ENCODE data around the gene RNF123. TPM values are rescaled to one million over a fixed set of nuclear protein-coding genes. Genes with fewer than 3 reads are reported as not detected.

The RNF123 gene
- total and polyA plus RNA-seq, 7 experiments from 2014 or later = 8.3 to 77.2 (median 46.7) TPM

- Mint-ChIP-seq H3K4me3 (no peak overlapping the region), H3K27me3 (no peaks in the 10 kb centered on the region), H3K4me1 (peaks cover 0 to 2% (median 0%) of the 10 kb centered on the region in 7 donors), H3K36me3 (no peaks in the 10 kb centered on the region), H3K9me3 (peaks cover 0 to 2% (median 0%) of the 10 kb centered on the region in 11 donors), H3K27ac (no peak overlapping the region)
- no peak for ATAC-seq
- ChIA-PET POLR2A (no interaction called here), CTCF (no interaction called here)
- Histone ChIP-seq H3K27ac (ENCODE audit: low read depth, low read length) (no peak overlapping the region), H3K4me3 (ENCODE audit: low read length) (no peak overlapping the region), H3K27me3 (ENCODE audit: control insufficient read depth in 2 of 2, insufficient read depth in 2 of 2, low read length in 2 of 2) (no peaks in the 10 kb centered on the region), H3K9me3 (ENCODE audit: control insufficient read depth in 2 of 3, low read length in 3 of 3) (no peaks in the 10 kb centered on the region), H3K36me3 (ENCODE audit: control insufficient read depth in 2 of 3, insufficient read depth in 3 of 3, low read length in 3 of 3) (no peaks in the 10 kb centered on the region), H3K4me1 (ENCODE audit: control insufficient read depth in 2 of 2, insufficient read depth in 2 of 2, low read length in 2 of 2) (no peaks in the 10 kb centered on the region)
- intact Hi-C loops (cut with micrococcal nuclease) = no loop called here
- DNase-seq = no peak
Observed at GRCh38 chr3:49647741-49648140, 41.6 kb upstream of the RNF123 start.

- no peak for DNase-seq
- H3K9me3 Mint-ChIP-seq = peaks cover 0 to 2% (median 0%) of the 10 kb centered on the region in 11 donors
- no peak for ATAC-seq
- H3K4me3 Mint-ChIP-seq = no peak overlapping the region
- H3K4me1 Mint-ChIP-seq = peaks cover 0 to 2% (median 0%) of the 10 kb centered on the region in 7 donors
- Histone ChIP-seq H3K9me3 (ENCODE audit: control insufficient read depth in 2 of 3, low read length in 3 of 3) (no peaks in the 10 kb centered on the region), H3K4me1 (ENCODE audit: control insufficient read depth in 2 of 2, insufficient read depth in 2 of 2, low read length in 2 of 2) (no peaks in the 10 kb centered on the region), H3K27ac (ENCODE audit: low read depth, low read length) (no peak overlapping the region), H3K4me3 (ENCODE audit: low read length) (no peak overlapping the region), H3K27me3 (ENCODE audit: control insufficient read depth in 2 of 2, insufficient read depth in 2 of 2, low read length in 2 of 2) (no peaks in the 10 kb centered on the region), H3K36me3 (ENCODE audit: control insufficient read depth in 2 of 3, insufficient read depth in 3 of 3, low read length in 3 of 3) (no peaks in the 10 kb centered on the region)
- intact Hi-C loops (cut with micrococcal nuclease) = no loop called here
- no peaks in the 10 kb centered on the region for H3K36me3 Mint-ChIP-seq
- H3K27ac Mint-ChIP-seq = no peak overlapping the region
- ChIA-PET CTCF (no interaction called here), POLR2A (no interaction called here)
- H3K27me3 Mint-ChIP-seq = no peaks in the 10 kb centered on the region
Observed at GRCh38 chr3:49648354-49649019, 40.9 kb upstream of the RNF123 start.

GRCh38 chr3:49649576-49649975 lies 39.8 kb upstream of the RNF123 start:
- H3K4me3 Mint-ChIP-seq = no peak overlapping the region
- H3K27me3 Mint-ChIP-seq = no peaks in the 10 kb centered on the region
- no peaks in the 10 kb centered on the region for H3K27me3 ChIP-seq (ENCODE audit: control insufficient read depth in 2 of 2, insufficient read depth in 2 of 2, low read length in 2 of 2)
- H3K9me3 ChIP-seq (ENCODE audit: control insufficient read depth in 2 of 3, low read length in 3 of 3) = no peaks in the 10 kb centered on the region
- no peaks in the 10 kb centered on the region for H3K4me1 ChIP-seq (ENCODE audit: control insufficient read depth in 2 of 2, insufficient read depth in 2 of 2, low read length in 2 of 2)
- H3K27ac Mint-ChIP-seq = no peak overlapping the region
- H3K36me3 ChIP-seq (ENCODE audit: control insufficient read depth in 2 of 3, insufficient read depth in 3 of 3, low read length in 3 of 3) = no peaks in the 10 kb centered on the region
- no peaks in the 10 kb centered on the region for H3K36me3 Mint-ChIP-seq
- ChIA-PET CTCF (no interaction called here), POLR2A (no interaction called here)
- ATAC-seq = no peak
- H3K4me1 Mint-ChIP-seq = peaks cover 0 to 2% (median 0%) of the 10 kb centered on the region in 7 donors
- H3K27ac ChIP-seq (ENCODE audit: low read depth, low read length) = no peak overlapping the region
- H3K4me3 ChIP-seq (ENCODE audit: low read length) = no peak overlapping the region
- no peak for DNase-seq
- intact Hi-C loops (cut with micrococcal nuclease) = no loop called here
- H3K9me3 Mint-ChIP-seq = peaks cover 0 to 2% (median 0%) of the 10 kb centered on the region in 11 donors

GRCh38 chr3:49650177-49650576 lies 39.2 kb upstream of the RNF123 start:
- ATAC-seq (no peak), DNase-seq (no peak)
- peaks cover 0 to 2% (median 0%) of the 10 kb centered on the region in 11 donors for H3K9me3 Mint-ChIP-seq
- no peak overlapping the region for H3K4me3 Mint-ChIP-seq
- H3K9me3 ChIP-seq (ENCODE audit: control insufficient read depth in 2 of 3, low read length in 3 of 3) = no peaks in the 10 kb centered on the region
- no peaks in the 10 kb centered on the region for H3K36me3 ChIP-seq (ENCODE audit: control insufficient read depth in 2 of 3, insufficient read depth in 3 of 3, low read length in 3 of 3)
- no peaks in the 10 kb centered on the region for H3K27me3 ChIP-seq (ENCODE audit: control insufficient read depth in 2 of 2, insufficient read depth in 2 of 2, low read length in 2 of 2)
- peaks cover 0 to 2% (median 0%) of the 10 kb centered on the region in 7 donors for H3K4me1 Mint-ChIP-seq
- intact Hi-C loops (cut with micrococcal nuclease) = no loop called here
- CTCF ChIA-PET = no interaction called here
- H3K4me3 ChIP-seq (ENCODE audit: low read length) = no peak overlapping the region
- no peaks in the 10 kb centered on the region for H3K36me3 Mint-ChIP-seq
- POLR2A ChIA-PET = no interaction called here
- no peak overlapping the region for H3K27ac ChIP-seq (ENCODE audit: low read depth, low read length)
- peak overlapping the region in 1 of 9 donors; percentile 68 for H3K27ac Mint-ChIP-seq
- H3K27me3 Mint-ChIP-seq = no peaks in the 10 kb centered on the region
- H3K4me1 ChIP-seq (ENCODE audit: control insufficient read depth in 2 of 2, insufficient read depth in 2 of 2, low read length in 2 of 2) = no peaks in the 10 kb centered on the region

GRCh38 chr3:49650637-49651036 lies 38.7 kb upstream of the RNF123 start:
- peaks cover 0 to 2% (median 0%) of the 10 kb centered on the region in 11 donors for H3K9me3 Mint-ChIP-seq
- ChIA-PET CTCF (no interaction called here), POLR2A (no interaction called here)
- no peak overlapping the region for H3K4me3 Mint-ChIP-seq
- no peaks in the 10 kb centered on the region for H3K4me1 ChIP-seq (ENCODE audit: control insufficient read depth in 2 of 2, insufficient read depth in 2 of 2, low read length in 2 of 2)
- no peak overlapping the region for H3K27ac ChIP-seq (ENCODE audit: low read depth, low read length)
- H3K27ac Mint-ChIP-seq = peak overlapping the region in 1 of 9 donors; percentile 68
- H3K36me3 Mint-ChIP-seq = no peaks in the 10 kb centered on the region
- H3K36me3 ChIP-seq (ENCODE audit: control insufficient read depth in 2 of 3, insufficient read depth in 3 of 3, low read length in 3 of 3) = no peaks in the 10 kb centered on the region
- peaks cover 0 to 2% (median 0%) of the 10 kb centered on the region in 7 donors for H3K4me1 Mint-ChIP-seq
- no peaks in the 10 kb centered on the region for H3K27me3 ChIP-seq (ENCODE audit: control insufficient read depth in 2 of 2, insufficient read depth in 2 of 2, low read length in 2 of 2)
- ATAC-seq (no peak), DNase-seq (no peak)
- intact Hi-C loops (cut with micrococcal nuclease) = no loop called here
- H3K4me3 ChIP-seq (ENCODE audit: low read length) = no peak overlapping the region
- no peaks in the 10 kb centered on the region for H3K27me3 Mint-ChIP-seq
- no peaks in the 10 kb centered on the region for H3K9me3 ChIP-seq (ENCODE audit: control insufficient read depth in 2 of 3, low read length in 3 of 3)

- Histone ChIP-seq H3K4me3 (ENCODE audit: low read length) (no peak overlapping the region), H3K27ac (ENCODE audit: low read depth, low read length) (no peak overlapping the region), H3K36me3 (ENCODE audit: control insufficient read depth in 2 of 3, insufficient read depth in 3 of 3, low read length in 3 of 3) (no peaks in the 10 kb centered on the region), H3K27me3 (ENCODE audit: control insufficient read depth in 2 of 2, insufficient read depth in 2 of 2, low read length in 2 of 2) (no peaks in the 10 kb centered on the region), H3K9me3 (ENCODE audit: control insufficient read depth in 2 of 3, low read length in 3 of 3) (no peaks in the 10 kb centered on the region), H3K4me1 (ENCODE audit: control insufficient read depth in 2 of 2, insufficient read depth in 2 of 2, low read length in 2 of 2) (no peaks in the 10 kb centered on the region)
- Mint-ChIP-seq H3K9me3 (peaks cover 0 to 1% (median 0%) of the 10 kb centered on the region in 11 donors), H3K36me3 (no peaks in the 10 kb centered on the region), H3K4me1 (peaks cover 0 to 2% (median 0%) of the 10 kb centered on the region in 7 donors), H3K27me3 (peaks cover 0 to 11% (median 0%) of the 10 kb centered on the region in 5 donors), H3K4me3 (no peak overlapping the region), H3K27ac (no peak overlapping the region)
- ChIA-PET CTCF (no interaction called here), POLR2A (no interaction called here)
- ATAC-seq (no peak), DNase-seq (no peak)
- intact Hi-C loops (cut with micrococcal nuclease) = no loop called here
Observed at GRCh38 chr3:49652218-49652902, 37.0 kb upstream of the RNF123 start.

GRCh38 chr3:49652903-49653415 lies 36.4 kb upstream of the RNF123 start:
- Mint-ChIP-seq H3K27ac (no peak overlapping the region), H3K27me3 (peaks cover 0 to 14% (median 0%) of the 10 kb centered on the region in 5 donors), H3K4me3 (no peak overlapping the region), H3K36me3 (no peaks in the 10 kb centered on the region), H3K4me1 (peaks cover 0 to 2% (median 0%) of the 10 kb centered on the region in 7 donors), H3K9me3 (no peaks in the 10 kb centered on the region)
- POLR2A ChIA-PET = no interaction called here
- no peak for DNase-seq
- Histone ChIP-seq H3K27ac (ENCODE audit: low read depth, low read length) (no peak overlapping the region), H3K27me3 (ENCODE audit: control insufficient read depth in 2 of 2, insufficient read depth in 2 of 2, low read length in 2 of 2) (no peaks in the 10 kb centered on the region), H3K9me3 (ENCODE audit: control insufficient read depth in 2 of 3, low read length in 3 of 3) (no peaks in the 10 kb centered on the region), H3K4me1 (ENCODE audit: control insufficient read depth in 2 of 2, insufficient read depth in 2 of 2, low read length in 2 of 2) (no peaks in the 10 kb centered on the region), H3K4me3 (ENCODE audit: low read length) (no peak overlapping the region), H3K36me3 (ENCODE audit: control insufficient read depth in 2 of 3, insufficient read depth in 3 of 3, low read length in 3 of 3) (no peaks in the 10 kb centered on the region)
- ATAC-seq = no peak
- intact Hi-C loops (cut with micrococcal nuclease) = no loop called here
- CTCF ChIA-PET = no interaction called here

Data from naive thymus-derived CD4-positive, alpha-beta T cell (primary cell).